GM21381 (cell line): ENCODE results near the gene KNOP1.
"Not testable (repeated sequence)": the region's sequence is repeated elsewhere in the genome, so short reads cannot be mapped to it uniquely, and the experiment has no call there.

Experiments used
- ATAC-seq: cut with Tn5 transposase; IDR thresholded peaks from one replicate; pipeline ENCODE4 v1.9.1; 2021; ENCODE audit warnings: mild to moderate bottlenecking, moderate library complexity; ENCODE audit not compliant: unreplicated experiment

Gene KNOP1

DNA sequence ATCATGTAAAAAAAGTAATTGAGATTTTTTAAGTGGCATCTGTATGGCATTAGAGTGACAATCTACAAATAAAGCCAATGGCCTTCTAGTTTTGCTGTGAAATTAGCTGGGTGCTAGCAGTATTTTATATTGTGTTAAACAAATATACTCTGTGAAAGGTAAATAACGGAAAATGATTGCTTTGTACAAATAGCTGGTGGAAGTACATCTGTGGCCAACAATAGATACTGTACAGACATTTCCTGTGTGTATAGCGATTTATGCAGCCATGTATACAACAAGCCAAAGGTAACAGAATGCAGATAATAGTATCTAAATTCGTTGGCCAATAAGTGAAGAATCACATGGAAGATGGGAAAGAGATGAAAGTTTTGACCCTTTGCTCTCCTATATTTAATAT lies 26.6 kb upstream of the KNOP1 start:
- no peak for ATAC-seq

DNA sequence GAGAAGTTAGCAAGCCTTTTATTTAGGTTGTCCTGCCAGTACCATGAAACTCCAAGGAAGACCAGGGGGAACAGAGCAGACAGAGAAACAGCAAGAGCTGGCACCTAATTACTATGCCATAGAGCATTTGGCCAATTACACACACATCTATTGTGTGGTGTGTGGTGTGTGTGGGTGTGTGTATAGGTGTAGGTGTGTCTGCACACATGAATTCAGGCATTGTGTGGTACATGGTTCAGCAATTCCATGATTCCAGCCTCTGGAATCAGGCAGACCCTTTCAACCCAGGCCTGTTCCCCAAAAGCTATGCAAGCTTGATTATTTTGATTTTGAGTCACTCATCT lies 25.8 kb upstream of the KNOP1 start:
- ATAC-seq, result no peak

DNA sequence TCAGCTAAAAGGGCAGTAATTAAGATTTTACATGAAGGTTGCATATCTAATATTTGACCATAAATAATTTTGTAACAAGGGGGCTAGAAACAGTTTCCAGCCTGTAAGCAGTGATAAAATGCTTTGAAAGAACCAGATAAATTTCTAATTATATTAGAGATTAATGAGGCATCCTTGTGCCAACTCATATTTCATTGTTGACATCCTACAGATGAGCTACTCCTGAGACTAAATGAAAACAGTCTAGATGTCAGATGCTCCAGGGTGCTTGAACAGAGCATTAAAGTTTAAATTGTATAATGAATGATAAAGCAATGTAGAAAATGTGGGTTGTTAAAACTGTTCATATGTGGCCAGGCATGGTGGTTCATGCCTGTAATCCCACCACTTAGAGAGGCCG lies 23.3 kb upstream of the KNOP1 start:
- ATAC-seq, result no peak

GRCh38 chr16:19737306-19738038 lies 19.4 kb upstream of the KNOP1 start:
- ATAC-seq, result no peak

DNA sequence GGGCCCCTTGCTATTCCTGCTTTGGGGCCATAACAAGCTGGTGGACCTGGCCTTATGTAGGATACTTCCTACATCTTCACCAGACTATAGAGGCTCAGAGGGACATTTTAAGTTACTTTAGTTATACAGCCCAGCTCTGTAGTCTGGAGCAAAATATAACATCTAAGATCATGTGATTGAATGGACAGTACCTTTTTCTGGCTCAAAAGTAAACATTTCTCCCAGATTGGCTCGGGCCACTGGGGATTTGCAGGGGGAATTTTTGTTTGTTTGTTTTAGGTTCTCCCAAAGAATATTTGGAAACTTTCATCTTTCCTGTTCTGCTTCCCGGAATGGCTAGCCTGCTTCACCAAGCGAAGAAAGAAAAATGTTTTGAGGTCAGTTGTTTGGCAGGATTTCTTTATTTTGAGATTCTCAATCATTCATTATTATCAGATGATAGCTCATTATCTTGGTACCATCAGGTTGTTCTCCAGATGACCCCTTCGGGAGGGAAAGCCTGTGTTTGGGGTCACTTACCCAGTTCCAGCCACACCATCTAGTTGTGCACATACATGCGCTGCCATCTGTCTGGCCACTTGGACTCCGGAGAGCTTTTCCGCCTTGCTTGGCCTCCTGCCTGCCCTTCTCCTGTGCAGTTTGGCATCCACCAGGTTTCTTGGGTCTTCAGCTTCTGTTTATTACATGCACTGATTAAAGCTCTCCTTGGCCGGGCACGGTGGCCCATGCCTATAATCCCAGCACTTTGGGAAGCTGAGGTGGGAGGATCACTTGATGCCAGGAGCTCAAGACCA lies 17.2 kb upstream of the KNOP1 start:
- ATAC-seq, result no peak

DNA sequence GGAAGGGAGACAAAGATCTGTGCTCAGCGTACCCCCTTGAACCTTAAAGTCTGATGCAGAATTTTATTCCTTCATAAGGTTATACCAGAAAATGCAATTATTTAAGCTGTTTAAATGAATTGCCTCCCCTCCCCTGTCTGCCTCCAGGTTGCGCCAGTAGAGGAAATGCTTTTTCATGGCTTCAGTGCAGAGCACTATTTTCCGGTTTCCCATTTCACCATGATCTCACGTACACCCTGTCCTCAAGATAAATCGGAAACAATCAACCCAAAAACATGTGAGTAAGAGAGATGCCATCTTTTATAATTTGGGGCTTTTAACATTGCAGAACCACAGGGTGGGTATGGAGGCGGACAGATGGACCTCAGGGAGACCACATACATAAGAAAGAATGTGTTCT lies 15.5 kb upstream of the KNOP1 start:
- no peak for ATAC-seq

GRCh38 chr16:19728636-19728965 lies 10.6 kb upstream of the KNOP1 start:
- ATAC-seq, result no peak

DNA sequence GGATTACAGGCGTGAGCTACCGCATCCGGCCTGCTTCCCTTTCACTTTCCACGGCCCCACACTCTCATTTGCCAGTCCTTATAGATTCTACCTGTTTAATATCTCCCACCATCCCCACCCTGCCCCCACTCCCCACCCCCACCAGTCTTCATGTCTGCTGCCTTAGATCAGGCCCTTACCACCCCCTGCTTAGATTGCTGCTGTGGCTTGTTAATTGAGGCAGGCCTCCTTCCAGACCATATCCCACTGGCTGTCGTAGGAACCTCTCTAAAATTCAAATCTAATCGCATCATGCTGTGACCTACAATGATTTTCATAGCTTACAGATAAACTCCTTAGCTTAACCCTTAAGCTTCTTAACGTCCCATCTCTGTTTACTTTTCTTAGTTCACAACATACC lies 5.0 kb upstream of the KNOP1 start:
- ATAC-seq, result no peak

DNA sequence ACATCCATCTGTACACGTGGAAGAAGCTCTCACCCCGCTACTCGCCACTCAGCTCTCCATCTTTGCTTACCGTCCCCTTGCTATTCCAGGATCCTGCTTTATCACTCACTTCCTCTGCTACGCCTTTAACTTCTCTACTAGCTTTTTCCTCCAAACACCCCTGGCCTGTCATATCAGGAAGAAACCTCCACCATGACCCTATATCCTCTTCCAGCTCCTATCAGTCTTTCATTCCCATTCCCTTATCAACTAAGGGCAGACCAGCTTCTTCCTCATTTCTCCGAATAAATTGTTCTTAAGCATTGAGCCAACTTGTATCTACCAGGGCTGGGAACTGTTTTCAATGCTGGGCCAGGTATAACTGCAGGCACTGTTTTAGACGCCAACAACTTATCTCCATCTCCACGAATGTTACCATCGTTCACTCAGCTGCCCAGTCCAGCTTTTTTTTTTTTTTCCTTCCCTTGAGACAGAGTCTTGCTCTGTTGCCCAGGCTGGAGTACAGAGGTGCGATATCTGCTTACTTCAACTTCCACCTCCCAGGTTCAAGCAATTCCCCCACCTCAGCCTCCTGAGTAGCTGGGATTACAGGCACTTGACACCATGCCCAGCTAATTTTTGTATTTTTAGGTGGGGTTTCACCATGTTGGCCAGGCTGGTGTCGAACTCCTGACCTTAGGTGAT lies 4.4 kb upstream of the KNOP1 start:
- ATAC-seq, result no peak

DNA sequence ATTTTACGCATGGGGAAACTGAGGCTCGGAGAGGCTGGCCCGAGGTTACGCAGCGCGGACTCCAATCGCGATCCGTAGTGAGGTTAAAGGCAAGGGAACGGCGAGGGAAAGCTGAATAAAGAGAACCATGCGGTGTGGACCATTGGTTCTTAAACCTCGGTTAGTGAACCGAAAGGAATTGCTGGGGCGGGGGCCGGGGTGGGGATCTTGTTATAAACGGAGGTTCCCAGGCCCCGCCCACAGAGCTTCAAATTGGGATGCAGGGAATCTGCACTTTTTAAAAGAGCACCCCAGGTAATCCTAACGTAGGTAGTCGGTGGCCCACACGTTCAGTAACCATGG lies 568 bp upstream of the KNOP1 start:
- no peak for ATAC-seq

GRCh38 chr16:19717314-19717713 lies 713 bp downstream of the KNOP1 start:
- no peak for ATAC-seq

DNA sequence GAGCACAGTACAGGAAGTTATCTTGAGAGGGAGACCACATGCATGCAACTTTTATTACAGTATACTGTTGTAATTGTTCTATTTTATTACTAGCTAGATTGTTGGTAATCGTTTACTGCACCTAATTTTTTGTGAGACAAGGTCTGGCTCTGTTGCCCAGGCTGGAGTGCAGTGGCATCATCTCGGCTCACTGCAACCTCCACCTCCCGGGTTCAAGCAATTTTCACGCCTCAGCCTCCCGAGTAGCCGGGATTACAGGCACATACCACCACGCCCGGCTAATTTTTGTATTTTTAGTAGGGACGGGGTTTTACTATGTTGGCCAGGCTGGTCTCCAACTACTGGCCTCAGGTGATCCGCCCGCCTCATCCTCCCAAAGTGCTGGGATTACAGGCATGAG lies 1.3 kb downstream of the KNOP1 start:
- ATAC-seq, result not testable (repeated sequence)

DNA sequence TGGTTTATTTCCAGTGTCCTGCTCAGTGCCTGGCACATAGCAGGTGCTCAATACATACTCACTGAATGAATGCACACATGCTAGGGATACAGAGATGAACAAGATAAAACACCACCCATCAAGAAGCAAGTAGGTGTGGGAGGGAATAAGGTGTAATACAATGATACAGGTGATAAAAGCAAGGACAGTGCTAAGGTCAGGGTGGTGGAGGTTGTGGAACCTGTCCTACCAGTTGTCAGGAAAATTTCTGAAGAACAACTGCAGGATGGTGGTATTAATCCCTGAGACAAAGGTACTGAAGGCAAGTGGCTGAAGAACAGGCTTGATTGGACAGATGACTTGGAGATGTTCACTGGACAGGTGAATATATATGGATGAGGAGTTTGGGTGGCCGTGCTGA lies 1.8 kb downstream of the KNOP1 start:
- no peak for ATAC-seq

DNA sequence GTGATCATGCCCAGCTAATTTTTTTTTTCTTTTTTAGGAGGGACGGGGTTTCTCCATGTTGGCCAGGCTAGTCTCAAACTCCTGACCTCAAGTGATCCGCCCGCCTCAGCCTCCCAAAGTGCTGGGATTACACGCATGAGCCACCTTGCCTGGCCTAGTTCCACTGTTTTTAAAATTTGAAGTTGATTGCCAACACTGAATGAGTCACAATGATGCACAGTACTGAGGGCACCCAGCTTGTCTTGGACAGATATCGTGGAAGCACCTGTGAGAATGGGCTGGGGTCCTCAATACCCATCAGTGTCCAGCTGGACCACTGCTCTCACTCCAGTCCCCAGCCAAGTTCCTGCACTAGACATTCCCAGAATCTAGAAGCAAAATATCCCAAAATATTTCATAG lies 2.5 kb downstream of the KNOP1 start:
- no peak for ATAC-seq

DNA sequence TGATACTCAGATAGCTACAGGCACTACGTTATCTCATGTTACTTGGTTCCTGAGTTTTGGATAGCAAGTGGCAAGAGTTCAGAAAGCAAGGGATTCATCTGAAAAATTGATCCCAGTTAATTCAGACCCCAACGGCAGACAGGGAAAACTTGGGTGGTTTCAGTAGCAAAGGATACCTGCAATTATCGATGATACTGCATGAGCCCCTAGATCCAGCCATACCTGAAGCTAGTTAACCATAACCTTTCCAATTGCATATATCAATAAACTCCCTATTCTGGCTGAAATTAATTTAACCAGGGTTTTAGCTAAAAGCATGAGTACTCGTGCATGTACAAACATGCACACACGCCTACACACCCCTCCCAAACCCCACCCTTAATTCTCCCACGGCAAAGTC lies 4.3 kb downstream of the KNOP1 start:
- ATAC-seq, result no peak

DNA sequence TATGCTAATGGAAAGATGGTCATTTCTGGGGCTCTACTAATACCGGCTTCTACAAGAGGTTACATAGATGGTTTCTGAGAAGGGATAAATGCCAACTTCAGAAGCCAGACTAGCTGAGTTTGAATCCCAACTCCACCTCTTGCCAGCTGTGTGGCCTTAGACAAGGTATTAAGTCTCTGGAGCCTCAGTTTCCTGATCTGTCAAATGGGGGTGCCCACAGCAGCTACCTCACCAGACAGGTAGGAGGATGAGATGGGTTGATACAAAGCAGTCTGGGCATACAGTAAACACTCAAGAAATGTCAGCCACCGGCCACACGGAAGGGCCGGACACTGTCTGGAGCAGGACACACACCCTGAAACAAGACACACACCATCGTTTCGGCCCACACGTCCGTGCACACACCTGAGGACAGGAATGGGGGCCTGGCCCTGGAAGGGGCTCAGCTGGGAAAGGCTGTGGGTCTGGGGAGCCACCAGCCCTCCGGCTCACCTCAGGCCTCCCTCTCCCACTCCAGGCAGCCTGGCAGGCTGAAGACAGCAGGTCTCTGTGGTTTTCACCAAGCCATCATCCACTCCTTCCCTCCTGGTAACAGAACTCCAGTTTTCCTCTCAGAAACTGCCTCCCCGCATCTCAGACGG lies 5.5 kb downstream of the KNOP1 start:
- ATAC-seq, result no peak

DNA sequence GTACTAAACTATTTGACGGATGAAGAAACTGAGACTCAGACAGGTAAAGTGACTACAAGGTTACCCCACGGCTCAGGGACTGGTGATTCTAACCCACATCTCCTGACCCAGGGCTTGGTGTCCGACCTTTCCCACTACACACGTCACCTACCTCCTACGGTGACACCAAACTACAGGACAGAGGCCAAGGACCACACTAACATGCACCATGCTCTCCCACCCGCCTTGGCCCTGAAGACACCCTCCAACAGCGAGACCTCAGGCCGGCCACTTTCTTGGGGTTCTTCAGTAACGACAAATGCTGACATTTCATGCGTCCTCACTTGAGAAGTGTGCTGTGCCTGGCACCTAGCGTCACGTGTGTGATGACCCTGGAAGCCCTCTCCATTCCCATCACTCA lies 6.4 kb downstream of the KNOP1 start:
- ATAC-seq, result no peak

GRCh38 chr16:19710991-19711545 lies 7.0 kb downstream of the KNOP1 start:
- no peak for ATAC-seq

- ATAC-seq, result no peak
These were observed 7.7 kb downstream of the KNOP1 start for GRCh38 chr16:19710191-19710908.

- ATAC-seq, result no peak
These were observed 8.5 kb downstream of the KNOP1 start for GRCh38 chr16:19709381-19710136.
